Activated CD8-positive, alpha-beta memory T cell treated with anti-CD3 and anti-CD28 coated beads, Interleukin-2, amount 50 U/mL, for 48 hours (primary cell): Measurements from ENCODE around the gene MIX23.

Experiments
- DNase-seq: peaks from one replicate; pipeline ENCODE4 v3.0.0-alpha.2; 2020

Gene MIX23

DNA sequence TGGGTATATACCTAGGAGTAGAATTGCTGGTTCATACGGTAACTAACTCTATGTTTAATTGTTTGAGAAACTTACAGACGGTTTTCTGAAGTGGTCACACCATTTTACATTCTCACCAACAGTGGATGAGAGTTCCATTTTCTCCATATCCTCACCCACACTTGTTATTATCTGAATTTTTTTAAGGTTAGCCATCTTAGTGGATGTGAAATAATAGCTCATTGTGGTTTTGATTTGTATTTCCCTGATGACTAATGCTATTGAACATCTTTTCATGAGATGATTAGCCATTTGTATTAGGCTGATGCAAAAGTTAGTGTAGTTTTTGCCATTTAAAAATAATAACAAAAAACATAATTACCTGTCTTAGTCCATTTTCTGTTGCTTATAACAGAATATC is 39.4 kb downstream of the MIX23 start:
- no peak for DNase-seq

GRCh38 chr3:122342803-122343202 is 40.2 kb downstream of the MIX23 start:
- DNase-seq = no peak

GRCh38 chr3:122332551-122332950 is 50.5 kb downstream of the MIX23 start:
- DNase-seq = no peak

DNA sequence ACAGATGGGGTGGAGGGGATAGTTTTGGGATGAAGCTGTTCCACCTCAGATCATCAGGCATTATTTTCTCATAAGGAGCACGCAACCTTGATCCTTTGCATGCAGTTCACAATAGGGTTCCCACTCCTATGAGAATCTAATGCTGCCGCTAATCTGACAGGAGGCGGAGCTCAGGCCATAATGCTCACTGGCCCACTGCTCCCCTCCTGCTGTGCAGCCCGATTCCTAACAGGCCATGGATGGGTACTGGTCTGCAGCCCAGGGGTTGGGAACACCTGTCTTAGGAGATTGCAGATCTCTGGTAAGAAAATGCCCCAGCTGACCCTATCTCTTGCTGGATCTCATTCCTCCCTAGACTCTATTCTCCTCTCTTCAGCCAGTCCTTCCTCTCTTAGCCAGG is 51.1 kb downstream of the MIX23 start:
- no peak for DNase-seq

GRCh38 chr3:122325769-122326168 is 57.3 kb downstream of the MIX23 start:
- no peak for DNase-seq

GRCh38 chr3:122324871-122325323 is 58.1 kb downstream of the MIX23 start, which contains the start of gene CSTA:
TSS of gene CSTA (plus strand) at chr3:122325248. CDS start at chr3:122325293, 45 bp downstream.
- no peak for DNase-seq

- no peak for DNase-seq
Observed at GRCh38 chr3:122322095-122323075, 60.6 kb downstream of the MIX23 start.

DNA sequence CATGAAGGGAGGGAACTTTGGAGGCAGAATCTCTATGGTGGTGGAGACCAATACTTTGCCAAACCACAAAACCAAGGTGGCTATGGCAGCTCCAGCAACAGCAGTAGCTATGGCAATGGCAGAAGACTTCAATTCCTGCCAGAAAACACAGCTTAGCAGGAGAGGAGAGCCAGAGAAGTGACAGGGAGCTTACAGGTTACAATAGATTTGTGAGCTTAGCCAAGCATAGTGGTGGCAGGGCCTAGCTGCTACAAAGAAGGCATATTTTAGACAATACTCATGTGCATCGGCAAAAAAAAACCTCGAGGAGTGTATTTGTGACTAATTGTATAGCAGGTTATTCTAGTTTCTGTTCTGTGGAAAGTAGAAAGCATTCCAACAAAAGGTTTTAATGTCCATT is 64.4 kb downstream of the MIX23 start:
- no peak for DNase-seq

- no peak for DNase-seq
Observed at GRCh38 chr3:122316368-122316767, 66.7 kb downstream of the MIX23 start.

DNA sequence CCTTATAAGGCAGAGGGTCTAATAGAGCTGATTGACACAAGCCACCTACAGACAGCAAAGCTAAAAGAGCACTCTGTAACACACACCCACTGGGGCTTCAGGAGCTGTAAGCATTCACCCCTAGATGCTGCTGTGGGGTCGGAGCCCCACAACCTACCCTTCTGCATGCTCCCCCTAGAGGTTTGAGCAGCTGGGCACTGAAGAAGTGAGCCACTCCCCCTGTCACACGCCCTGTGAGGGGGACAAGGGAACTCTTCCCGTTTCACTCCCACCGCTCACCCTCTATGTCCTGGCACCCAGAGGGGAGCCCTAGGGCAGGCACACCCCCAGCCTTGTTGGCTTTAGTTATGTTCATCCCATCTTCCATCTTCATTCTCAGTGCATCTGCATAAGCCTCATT is 67.4 kb downstream of the MIX23 start:
- no peak for DNase-seq

GRCh38 chr3:122314228-122314876 is 68.7 kb downstream of the MIX23 start:
- no peak for DNase-seq

DNA sequence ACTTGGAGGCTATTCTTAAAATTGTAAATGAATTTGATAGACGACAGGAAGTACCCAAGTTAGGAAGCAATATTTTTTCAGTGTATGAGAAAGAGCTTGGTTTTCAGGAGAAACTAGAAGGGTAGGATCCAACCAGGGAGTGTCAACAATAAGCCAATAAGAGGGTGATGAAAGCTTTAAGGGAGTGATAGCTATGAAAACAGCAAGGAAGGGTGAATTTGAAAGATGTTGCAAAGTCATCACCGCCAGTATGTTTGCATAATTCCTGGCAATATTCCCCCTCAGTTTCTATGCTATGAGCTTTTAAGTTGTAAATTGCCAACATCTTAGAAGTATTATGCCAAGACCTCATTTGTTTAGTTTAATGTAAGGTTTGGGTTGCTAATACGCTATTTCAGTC is 69.8 kb downstream of the MIX23 start:
- DNase-seq = no peak

DNA sequence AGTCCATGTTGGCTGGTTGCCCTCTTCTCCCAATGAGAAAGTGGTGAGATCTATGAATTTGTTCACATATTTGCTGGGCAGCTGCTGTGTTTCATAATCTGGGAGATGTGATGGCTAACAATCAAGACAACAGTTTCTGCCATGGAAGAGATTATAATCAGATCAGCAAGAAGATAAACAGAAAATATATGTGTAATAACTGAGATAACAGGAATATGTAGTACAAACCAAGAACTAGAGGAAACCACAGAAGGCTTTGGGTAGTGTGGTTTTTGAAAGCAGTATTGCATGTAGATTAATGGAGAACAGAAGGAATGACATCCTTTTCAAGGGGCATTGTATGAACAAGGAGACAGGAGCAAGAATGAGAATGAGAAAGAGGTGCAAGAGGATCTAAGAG is 70.2 kb downstream of the MIX23 start:
- no peak for DNase-seq

DNA sequence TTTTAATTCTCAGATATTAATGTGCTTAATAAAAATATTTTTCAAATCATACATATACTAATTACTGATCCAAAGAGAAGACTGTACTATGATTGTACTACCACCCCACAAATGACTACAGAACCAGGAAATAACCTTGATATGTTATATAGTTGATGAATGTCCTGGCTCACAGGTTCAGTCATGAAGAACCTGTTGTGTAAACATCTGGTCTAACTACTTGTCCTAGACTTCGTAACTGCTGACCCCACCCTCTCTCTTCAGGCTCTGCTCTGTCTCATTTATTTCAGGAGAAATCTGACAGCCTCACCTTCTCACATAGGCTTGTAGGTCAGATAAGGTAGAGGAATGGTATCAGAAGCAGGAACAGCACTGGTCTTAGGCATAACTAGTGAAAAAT is 72.7 kb downstream of the MIX23 start:
- no peak for DNase-seq
